K562 (cell line): ENCODE measurements around the gene RNF103. TPM values are rescaled to one million over a fixed set of nuclear protein-coding genes. Genes with fewer than 3 reads are reported as not detected.

ENCODE experiments used
- ATAC-seq: fragments of 200-7000 bp; cut with Tn5 transposase; 3 replicates; pipeline ENCODE4 v1.9.1; 2020; ENCODE audit warnings: moderate library complexity
- BruUV-seq: library from RNA; stranded (reverse); fragments of 400-500 nt; replicated peaks from 2 replicates; lab custom pipeline; 2021; lab: Mats Ljungman, UMichigan
- CTCF ChIA-PET: fragments of 300-600 bp; formaldehyde crosslinking; extraction: SDS; loops from one replicate; lab custom pipeline; 2021; ENCODE audit warnings: low intra/inter-chr PET ratio; lab: Yijun Ruan, JAX
- POLR2A ChIA-PET: fragments of 300-600, 350-650 bp; sonication (Branson Sonifier 250); formaldehyde crosslinking; extraction: SDS; loops from one replicate; lab custom pipeline; 2021; ENCODE audit warnings: antibody characterized with exemption, inconsistent platforms; lab: Yijun Ruan, JAX
- DNase-seq, 4 experiments: peaks; one replicate each; pipeline versions ENCODE4 v3.0.0 to v3.0.0-alpha.2; 2011 to 2018; ENCODE audit warnings: low spot score in 3 of 4, mixed read lengths in 3 of 4; ENCODE audit errors: extremely low read depth in 1 of 4
- FAIRE-seq: peaks from 2 replicates; lab custom pipeline; 2011; peaks lifted over from hg19 to GRCh38; lab: Jason Lieb, UNC
- H2AFZ ChIP-seq: 2 replicates; pipeline ENCODE4 v1.6.0; 2011; ENCODE audit warnings: low read depth, low read length, control low read depth, inconsistent platforms
- H3K27ac ChIP-seq: fragments of 200-600 bp; 3 replicates; pipeline ENCODE4 v1.8.0; 2011; ENCODE audit warnings: low read depth, mild to moderate bottlenecking, control low read depth, inconsistent platforms, low read length, moderate library complexity, mixed read lengths; ENCODE audit errors: extremely low read depth
- H3K27me3 ChIP-seq, 2 experiments: fragments of 300-600 bp in 1 of 2; 2 replicates in 1 of 2; 3 replicates in 1 of 2; pipeline versions ENCODE4 v1.6.0 to v1.8.0; 2011; ENCODE audit warnings: inconsistent platforms in 2 of 2, low read length in 2 of 2, mild to moderate bottlenecking in 1 of 2, mixed read lengths in 1 of 2, moderate library complexity in 1 of 2; ENCODE audit not compliant: control insufficient read depth in 2 of 2, insufficient read depth in 2 of 2
- H3K36me3 ChIP-seq: fragments of 300-600 bp; 3 replicates; pipeline ENCODE4 v1.8.0; 2011; ENCODE audit warnings: mild to moderate bottlenecking, low read length, inconsistent platforms; ENCODE audit not compliant: control insufficient read depth, insufficient read depth
- H3K4me1 ChIP-seq, 2 experiments: fragments of 200-600 bp in 1 of 2; replicated peaks in 1 of 2; 2 replicates in 1 of 2; 3 replicates in 1 of 2; pipeline versions ENCODE4 v1.5.1 to v1.8.0; 2011; ENCODE audit warnings: inconsistent platforms in 2 of 2, low read length in 2 of 2, mild to moderate bottlenecking in 1 of 2, mixed read lengths in 1 of 2, moderate library complexity in 1 of 2; ENCODE audit not compliant: control insufficient read depth in 2 of 2, insufficient read depth in 2 of 2
- H3K4me2 ChIP-seq: 2 replicates; pipeline ENCODE4 v1.6.1; 2011; ENCODE audit warnings: low read length, control low read depth, inconsistent platforms, mixed read lengths; ENCODE audit not compliant: insufficient read depth
- H3K4me3 ChIP-seq: fragments of 200-600 bp; sonication (generic), shearing (Covaris generic); 2 replicates; pipeline ENCODE4 v1.5.1; 2016; ENCODE audit warnings: control low read depth, inconsistent platforms
- H3K79me2 ChIP-seq: fragments of 200-600 bp; 3 replicates; pipeline ENCODE4 v1.8.0; 2011; ENCODE audit warnings: low read length, inconsistent platforms; ENCODE audit not compliant: control insufficient read depth, insufficient read depth
- H3K9ac ChIP-seq, 2 experiments: 2 replicates each; pipeline versions ENCODE4 v1.6.0 to v1.6.1; 2011; ENCODE audit warnings: low read depth in 2 of 2, low read length in 2 of 2, control low read depth in 1 of 2, inconsistent platforms in 1 of 2, mild to moderate bottlenecking in 1 of 2, mixed read lengths in 1 of 2; ENCODE audit not compliant: insufficient read depth in 1 of 2
- H3K9me1 ChIP-seq: one replicate; pipeline ENCODE4 v1.6.0; 2011; ENCODE audit warnings: inconsistent platforms, mild to moderate bottlenecking, low read length, moderate library complexity; ENCODE audit not compliant: control insufficient read depth, insufficient read depth
- H3K9me3 ChIP-seq: replicated peaks from 2 replicates; pipeline ENCODE4 v1.5.1; 2011; ENCODE audit warnings: low read depth, low read length, inconsistent platforms; ENCODE audit not compliant: control insufficient read depth, insufficient read depth
- H4K20me1 ChIP-seq: replicated peaks from 2 replicates; pipeline ENCODE4 v1.6.1; 2011; ENCODE audit warnings: low read length, inconsistent platforms, mixed read lengths; ENCODE audit not compliant: control insufficient read depth, insufficient read depth
- CEBPG ChIP-seq, 3 experiments: fragments of 200-800 bp in 1 of 3; sonication (Bioruptor generic) in 1 of 3; sonication (generic) in 1 of 3; formaldehyde crosslinking in 1 of 3; IDR thresholded peaks in 2 of 3; conservative IDR thresholded peaks in 1 of 3; 2 replicates each; pipeline versions ENCODE4 v1.6.1 to v1.8.0; 2016 to 2022; ENCODE audit warnings: missing compliant biosample characterization in 2 of 3, missing genetic modification characterization in 2 of 3, mild to moderate bottlenecking in 1 of 3, missing genetic modification reagents in 1 of 3
- CHD4 ChIP-seq: fragments of 200-600 bp; sonication (generic); IDR thresholded peaks from 3 replicates; pipeline ENCODE4 v1.6.1; 2012; ENCODE audit warnings: low read depth, mild to moderate bottlenecking, mixed read lengths, low read length, inconsistent platforms; ENCODE audit not compliant: insufficient read depth, insufficient replicate concordance, poor library complexity, severe bottlenecking
- FOXP1 ChIP-seq: sonication (generic); formaldehyde crosslinking; IDR thresholded peaks from 2 replicates; pipeline ENCODE4 v1.8.0; 2022; ENCODE audit warnings: mild to moderate bottlenecking, missing genetic modification reagents
- JUNB ChIP-seq: fragments of 450-650 bp; formaldehyde crosslinking; conservative IDR thresholded peaks from 2 replicates; pipeline ENCODE4 v1.4.0; 2020; ENCODE audit warnings: mild to moderate bottlenecking
- KDM1A ChIP-seq, 2 experiments: fragments of 450-650 bp; IDR thresholded peaks; 2 replicates each; pipeline ENCODE4 v1.6.1; 2016; ENCODE audit warnings: mild to moderate bottlenecking in 2 of 2
- MLLT1 ChIP-seq, 2 experiments: fragments of 450-650 bp; IDR thresholded peaks; 2 replicates each; pipeline ENCODE4 v1.6.1; 2016
- MYNN ChIP-seq, 2 experiments: sonication (generic); formaldehyde crosslinking in 1 of 2; IDR thresholded peaks; 2 replicates each; pipeline versions ENCODE4 v1.5.0 to v1.6.1; 2016 to 2020; ENCODE audit warnings: antibody characterized with exemption in 1 of 2, missing genetic modification reagents in 1 of 2
- NR2C2 ChIP-seq, 2 experiments: fragments of 200-800 bp in 1 of 2; sonication (Bioruptor generic) in 1 of 2; sonication (generic) in 1 of 2; formaldehyde crosslinking in 1 of 2; IDR thresholded peaks; 2 replicates each; pipeline versions ENCODE4 v1.6.1 to v1.8.0; 2016 to 2022; ENCODE audit warnings: mild to moderate bottlenecking in 1 of 2, missing compliant biosample characterization in 1 of 2, missing genetic modification characterization in 1 of 2, missing genetic modification reagents in 1 of 2
- RBM25 ChIP-seq: fragments of 200-400 bp; formaldehyde crosslinking; IDR thresholded peaks from 2 replicates; pipeline ENCODE4 v1.6.1; 2018; ENCODE audit warnings: low read length, low read depth, moderate library complexity; ENCODE audit not compliant: severe bottlenecking
- TAF9B ChIP-seq: fragments of 450-650 bp; IDR thresholded peaks from 2 replicates; pipeline ENCODE4 v1.6.1; 2018; ENCODE audit warnings: mild to moderate bottlenecking; ENCODE audit not compliant: partially characterized antibody
- ZNF146 ChIP-seq: IDR thresholded peaks from one replicate; pipeline ENCODE4 v1.6.1; 2018; ENCODE audit warnings: missing compliant biosample characterization; ENCODE audit not compliant: unreplicated experiment
- ZNF277 ChIP-seq: fragments of 250-450 bp; sonication (Bioruptor Pico); IDR thresholded peaks from 2 replicates; pipeline ENCODE4 v1.8.0; 2022; ENCODE audit warnings: inconsistent platforms, mild to moderate bottlenecking, moderate library complexity, borderline replicate concordance
- WGBS: fragments of 100-300 bp; shearing (Covaris generic); methylation state at CpG from one replicate; pipeline ENCODE4 v1.1.6; 2016; ENCODE audit warnings: low coverage, mixed read lengths; ENCODE audit not compliant: insufficient coverage; ENCODE audit errors: missing lambda C conversion rate; 5-methylcytosine and 5-hydroxymethylcytosine counted together
- in situ Hi-C: fragments of 300-500 bp; cut with MboI; formaldehyde crosslinking; loops from 4 replicates; pipeline ENCODE4 v1.15.0; 2018; ENCODE audit warnings: inconsistent platforms, mixed read lengths
- intact Hi-C: fragments of 100-400 bp; cut with micrococcal nuclease; formaldehyde crosslinking; loops from 2 replicates; pipeline ENCODE4 v1.14.2; 2022
- polyA plus RNA-seq, 8 experiments: library from polyadenylated mRNA; depleted of rRNA in 4 of 8; stranded (reverse) in 5 of 8; unstranded in 3 of 8; fragments of >200 nt; fragmentation: Nextera tagmentation in 2 of 8; fragmentation: Illumina TruSeq in 1 of 8; extraction: Ambion mirVana in 2 of 8; extraction: Trizol in 1 of 8; gene quantifications; 2 replicates each; pipeline versions ENCODE4 v1.2.1 to v1.2.3, GENCODE V29; 2011 to 2014; ENCODE audit warnings: inconsistent platforms in 1 of 8, missing spikeins in 1 of 8
- total RNA-seq, 7 experiments: library from RNA; depleted of rRNA in 6 of 7; stranded (reverse); fragments of >200 nt in 6 of 7; fragmentation: Illumina TruSeq in 2 of 7; extraction: Trizol in 2 of 7; gene quantifications; 2 replicates each; pipeline versions ENCODE4 v1.2.1 to v1.2.3, GENCODE V29; 2011 to 2021; ENCODE audit warnings: low replicate concordance in 1 of 7

Gene RNF103
- total and polyA plus RNA-seq, 9 of the 15 experiments (the other 6 are each of a cell fraction or from before 2014, with no cell fraction given): 1.2 to 6.8 (median 4.6) TPM

- FAIRE-seq (no peak), DNase-seq (no peak), ATAC-seq (no peak)
- Histone ChIP-seq H3K9ac (no peak overlapping the region), H3K27ac (no peak overlapping the region), H2AFZ (no peak overlapping the region), H3K4me2 (no peak overlapping the region), H3K9me1 (no peaks in the 10 kb centered on the region), H3K27me3 (no peaks in the 10 kb centered on the region), H3K79me2 (no peaks in the 10 kb centered on the region), H3K36me3 (no peaks in the 10 kb centered on the region), H4K20me1 (no peaks in the 10 kb centered on the region), H3K9me3 (no peaks in the 10 kb centered on the region), H3K4me3 (no peak overlapping the region), H3K4me1 (no peaks in the 10 kb centered on the region)
- no TSS peak for BruUV-seq
- intact Hi-C loops (no loop called here), in situ Hi-C loops (no loop called here)
- ChIA-PET CTCF (no interaction called here), POLR2A (no interaction called here)
- no peak for TF ChIP-seq KDM1A (IDR thresholded peaks at IDR 0.05)
- TF ChIP-seq ZNF146 (CRISPR knock-in tag): peak; percentile 41
- peak; percentile 34 for TF ChIP-seq RBM25
- WGBS: 15% methylated on average over 2 of the region's 2 CpGs
Measured at GRCh38 chr2:86577817-86578456, 45.7 kb downstream of the RNF103 start.

GRCh38 chr2:86570059-86570458, 53.6 kb downstream of the RNF103 start:
- in situ Hi-C loops (no loop called here), intact Hi-C loops (no loop called here)
- H3K9ac ChIP-seq: no peak overlapping the region
- ChIA-PET CTCF (no interaction called here), POLR2A (no interaction called here)
- no peaks in the 10 kb centered on the region for H3K79me2 ChIP-seq
- H4K20me1 ChIP-seq: no peaks in the 10 kb centered on the region
- H3K4me1 ChIP-seq: peaks cover 0 to 11% of the 10 kb centered on the region in 2 experiments; a peak in 1 of 5 replicates
- H3K36me3 ChIP-seq: no peaks in the 10 kb centered on the region
- no peaks in the 10 kb centered on the region for H3K9me3 ChIP-seq
- no TSS peak for BruUV-seq
- H3K4me2 ChIP-seq: no peak overlapping the region
- no peak for FAIRE-seq
- no peak overlapping the region for H3K4me3 ChIP-seq
- H3K27me3 ChIP-seq: no peaks in the 10 kb centered on the region
- 61% methylated on average over 3 of the region's 3 CpGs for WGBS
- H3K27ac ChIP-seq: no peak overlapping the region
- no peaks in the 10 kb centered on the region for H3K9me1 ChIP-seq
- ATAC-seq: no peak
- no peak for DNase-seq
- H2AFZ ChIP-seq: no peak overlapping the region
- TF ChIP-seq TAF9B (no peak), FOXP1 (CRISPR knock-in tag) (no peak), MLLT1 (IDR thresholded peaks at IDR 0.05) (no peak), CHD4 (no peak), MYNN (IDR thresholded peaks at IDR 0.05) (no peak), MYNN (CRISPR knock-in tag; IDR thresholded peaks at IDR 0.05) (no peak), JUNB (CRISPR knock-in tag) (no peak), NR2C2 (CRISPR knock-in tag; IDR thresholded peaks at IDR 0.05) (no peak), NR2C2 (tag; IDR thresholded peaks at IDR 0.05) (no peak), ZNF277 (no peak), CEBPG (CRISPR knock-in tag; IDR thresholded peaks at IDR 0.05) (no peak), CEBPG (tag; conservative IDR thresholded peaks at IDR 0.05 in 1 of 2, IDR thresholded peaks at IDR 0.05 in 1 of 2) (peak; percentile 23 to 65; a peak in 2 of 4 replicates)
